HepG2 (cell line): ENCODE measurements around the gene IP6K3. TPM values are rescaled to one million over a fixed set of nuclear protein-coding genes. Genes with fewer than 3 reads are reported as not detected.

Experiments
- ATAC-seq: fragments of 200-7000 bp; cut with Tn5 transposase; 3 replicates; pipeline ENCODE4 v1.9.1; 2020; ENCODE audit warnings: mild to moderate bottlenecking, moderate library complexity
- BruUV-seq: library from RNA; stranded (reverse); fragments of 400-500 nt; replicated peaks from 2 replicates; lab custom pipeline; 2021; lab: Mats Ljungman, UMichigan
- CTCF ChIA-PET: fragments of 300-600 bp; formaldehyde crosslinking; extraction: SDS; loops from one replicate; lab custom pipeline; 2021; ENCODE audit warnings: low total read pairs, inconsistent platforms, low intra/inter-chr PET ratio; lab: Yijun Ruan, JAX
- POLR2A ChIA-PET: fragments of 350-600 bp; sonication (Branson Sonifier 250); formaldehyde crosslinking; loops from one replicate; lab custom pipeline; 2020; ENCODE audit warnings: antibody characterized with exemption, inconsistent platforms; lab: Yijun Ruan, JAX
- DNase-seq: peaks from one replicate; pipeline ENCODE4 v3.0.0-alpha.2; 2015; ENCODE audit warnings: low spot score
- FAIRE-seq: peaks from 3 replicates; lab custom pipeline; 2011; peaks lifted over from hg19 to GRCh38; lab: Jason Lieb, UNC
- H2AFZ ChIP-seq: one replicate; pipeline ENCODE4 v1.6.1; 2011; ENCODE audit warnings: low read length, inconsistent platforms
- H3K27ac ChIP-seq: fragments of 300-600 bp; 3 replicates; pipeline ENCODE4 v1.8.0; 2011; ENCODE audit warnings: mixed run types, mild to moderate bottlenecking, mixed read lengths, low read length, inconsistent platforms; ENCODE audit not compliant: insufficient read depth; ENCODE audit errors: extremely low read length
- H3K27me3 ChIP-seq, 2 experiments: fragments of 200-600 bp in 1 of 2; 2 replicates in 1 of 2; 3 replicates in 1 of 2; pipeline versions ENCODE4 v1.6.0 to v1.8.0; 2011; ENCODE audit warnings: low read length in 2 of 2, mild to moderate bottlenecking in 2 of 2, moderate library complexity in 2 of 2, inconsistent platforms in 1 of 2; ENCODE audit not compliant: insufficient read depth in 2 of 2, control insufficient read depth in 1 of 2
- H3K36me3 ChIP-seq, 2 experiments: fragments of 200-600 bp in 1 of 2; replicated peaks in 1 of 2; 2 replicates in 1 of 2; 3 replicates in 1 of 2; pipeline versions ENCODE4 v1.5.1 to v1.8.0; 2011; ENCODE audit warnings: low read length in 2 of 2, inconsistent platforms in 1 of 2; ENCODE audit not compliant: insufficient read depth in 2 of 2, control insufficient read depth in 1 of 2
- H3K4me1 ChIP-seq: 2 replicates; pipeline ENCODE4 v1.5.1; 2012; ENCODE audit warnings: low read length, inconsistent platforms; ENCODE audit not compliant: insufficient read depth
- H3K4me2 ChIP-seq: 2 replicates; pipeline ENCODE4 v1.6.0; 2011; ENCODE audit warnings: low read depth, low read length, inconsistent platforms
- H3K4me3 ChIP-seq, 3 experiments: fragments of 200-600 bp in 1 of 3; sonication (generic), shearing (Covaris generic) in 1 of 3; replicated peaks in 1 of 3; 2 replicates each; pipeline ENCODE4 v1.5.1; 2011 to 2016; ENCODE audit warnings: low read length in 3 of 3, inconsistent platforms in 2 of 3, low read depth in 2 of 3, mild to moderate bottlenecking in 2 of 3, control low read depth in 1 of 3, mixed read lengths in 1 of 3; ENCODE audit not compliant: insufficient read depth in 1 of 3
- H3K79me2 ChIP-seq: one replicate; pipeline ENCODE4 v1.6.1; 2011; ENCODE audit warnings: low read length, inconsistent platforms; ENCODE audit not compliant: insufficient read depth
- H3K9ac ChIP-seq: 2 replicates; pipeline ENCODE4 v1.6.0; 2011; ENCODE audit warnings: mild to moderate bottlenecking, low read depth, low read length, inconsistent platforms; ENCODE audit not compliant: insufficient read depth
- H3K9me3 ChIP-seq: 2 replicates; pipeline ENCODE4 v1.5.1; 2012; ENCODE audit warnings: mild to moderate bottlenecking, low read length
- H4K20me1 ChIP-seq: 2 replicates; pipeline ENCODE4 v1.6.0; 2011; ENCODE audit warnings: inconsistent platforms, mild to moderate bottlenecking, low read length, moderate library complexity; ENCODE audit not compliant: insufficient read depth
- ESRRA ChIP-seq: sonication (generic); formaldehyde crosslinking; IDR thresholded peaks from 2 replicates; pipeline ENCODE4 v1.5.1; 2020; ENCODE audit warnings: mild to moderate bottlenecking, low read depth, missing genetic modification reagents
- HCFC1 ChIP-seq: fragments of 150-350 bp; IDR thresholded peaks from 2 replicates; pipeline ENCODE4 v1.6.1; 2014; ENCODE audit warnings: low read depth, low read length
- HOXD1 ChIP-seq: sonication (generic); formaldehyde crosslinking; IDR thresholded peaks from 2 replicates; pipeline ENCODE4 v1.5.0; 2020; ENCODE audit warnings: missing genetic modification reagents
- MED8 ChIP-seq: sonication (generic); formaldehyde crosslinking; IDR thresholded peaks from 2 replicates; pipeline ENCODE4 v1.8.1; 2023; ENCODE audit warnings: mild to moderate bottlenecking, missing genetic modification reagents; ENCODE audit not compliant: insufficient replicate concordance
- PPARG ChIP-seq: conservative IDR thresholded peaks from 2 replicates; pipeline ENCODE4 v1.6.1; 2016; ENCODE audit warnings: missing biosample characterization, missing genetic modification reagents
- SKI ChIP-seq: fragments of 450-650 bp; IDR thresholded peaks from one replicate; pipeline ENCODE4 v1.6.1; 2018; ENCODE audit warnings: mild to moderate bottlenecking; ENCODE audit not compliant: partially characterized antibody
- ZNF660 ChIP-seq: sonication (generic); formaldehyde crosslinking; IDR thresholded peaks from 2 replicates; pipeline ENCODE4 v1.5.1; 2020; ENCODE audit warnings: mild to moderate bottlenecking, low read depth, missing genetic modification reagents, borderline replicate concordance
- ZNF768 ChIP-seq: sonication (generic); formaldehyde crosslinking; IDR thresholded peaks from 2 replicates; pipeline ENCODE4 v1.4.0; 2020; ENCODE audit warnings: missing genetic modification reagents
- WGBS: methylation state at CpG from one replicate; pipeline ENCODE4 v1.1.6; 2017; ENCODE audit warnings: low lambda C conversion rate; 5-methylcytosine and 5-hydroxymethylcytosine counted together
- in situ Hi-C: cut with HindIII; loops from 2 replicates; pipeline ENCODE4 v1.10.0; 2017; ENCODE audit warnings: low pct_unique_long_range_greater_than_20kb; ENCODE audit not compliant: extremely low pct_ligation_motif_present
- intact Hi-C: fragments of 100-400 bp; cut with micrococcal nuclease; formaldehyde crosslinking; loops from one replicate; pipeline ENCODE4 v1.10.0; 2022; ENCODE audit not compliant: unreplicated experiment
- polyA plus RNA-seq, 8 experiments: library from polyadenylated mRNA; depleted of rRNA in 3 of 8; stranded (reverse) in 7 of 8; unstranded in 1 of 8; fragments of >200 nt; fragmentation: Illumina TruSeq in 4 of 8; extraction: Trizol in 4 of 8; gene quantifications; 2 replicates each; pipeline versions ENCODE4 v1.2.1 to v1.2.3, GENCODE V29; 2011 to 2016; ENCODE audit warnings: low read depth in 4 of 8, missing spikeins in 1 of 8, mixed read lengths in 1 of 8; ENCODE audit not compliant: insufficient read depth in 1 of 8
- total RNA-seq, 5 experiments: library from RNA; depleted of rRNA; stranded (reverse); fragments of >200 nt; fragmentation: Illumina TruSeq; extraction: Trizol; gene quantifications; 2 replicates each; pipeline ENCODE4 v1.2.3, GENCODE V29; 2016; ENCODE audit warnings: low read depth in 1 of 5
- TF ChIP-seq, protein P1 (sequence below): IDR thresholded peaks from 2 replicates; pipeline ENCODE4 v1.6.1; 2016; ENCODE audit warnings: missing genetic modification reagents, missing compliant biosample characterization
- TF ChIP-seq, protein P2 (sequence below): sonication (generic); formaldehyde crosslinking; IDR thresholded peaks from 2 replicates; pipeline ENCODE4 v1.9.0; 2021; ENCODE audit warnings: missing genetic modification reagents, borderline replicate concordance

The IP6K3 gene
- total and polyA plus RNA-seq, 2 of the 13 experiments (the other 11 are each of a cell fraction or from before 2014, with no cell fraction given) = 0.11 to 0.18 TPM

DNA sequence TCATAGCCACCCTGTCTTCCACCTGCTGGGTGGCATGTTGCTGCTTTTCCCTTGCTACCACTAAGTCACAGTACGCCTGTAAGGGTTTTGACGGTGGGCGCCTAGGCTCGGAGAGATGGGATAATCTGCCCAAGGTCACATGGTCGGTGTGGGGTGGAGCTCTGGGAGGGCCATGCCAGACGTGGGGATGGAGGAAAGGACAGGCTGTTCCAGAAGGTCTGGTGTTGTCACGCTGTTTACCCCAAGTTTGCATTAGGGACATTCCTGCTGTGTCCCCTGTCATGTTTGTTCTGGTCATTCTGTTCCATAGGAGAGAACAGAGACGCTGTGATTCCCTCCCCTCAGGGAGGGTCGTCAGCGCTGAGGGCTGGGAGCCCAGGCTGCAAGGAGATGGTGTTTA lies 16.1 kb downstream of the IP6K3 start:
- no peaks in the 10 kb centered on the region for H3K36me3 ChIP-seq
- in situ Hi-C loops = no loop called here
- H3K27me3 ChIP-seq = peaks cover 0 to 4% of the 10 kb centered on the region in 2 experiments; a peak in 3 of 5 replicates
- no peaks in the 10 kb centered on the region for H4K20me1 ChIP-seq
- H3K79me2 ChIP-seq = no peaks in the 10 kb centered on the region
- H3K9ac ChIP-seq = no peak overlapping the region
- no peak overlapping the region for H2AFZ ChIP-seq
- ChIA-PET POLR2A (no interaction called here), CTCF (no interaction called here)
- H3K27ac ChIP-seq = no peak overlapping the region
- H3K4me1 ChIP-seq = peaks cover 15% of the 10 kb centered on the region
- ATAC-seq = no peak
- intact Hi-C loops = no loop called here
- no peak overlapping the region for H3K4me3 ChIP-seq
- no TSS peak for BruUV-seq
- no peak overlapping the region for H3K4me2 ChIP-seq
- no peaks in the 10 kb centered on the region for H3K9me3 ChIP-seq
- DNase-seq = no peak
- no peak for TF ChIP-seq MED8 (CRISPR knock-in tag)
- no peak for TF ChIP-seq HCFC1
- 0 out of 2 replicates have a peak, but pooled peaks have one; percentile 42 for TF ChIP-seq ZNF768 (CRISPR knock-in tag)
- TF ChIP-seq, protein P1, sequence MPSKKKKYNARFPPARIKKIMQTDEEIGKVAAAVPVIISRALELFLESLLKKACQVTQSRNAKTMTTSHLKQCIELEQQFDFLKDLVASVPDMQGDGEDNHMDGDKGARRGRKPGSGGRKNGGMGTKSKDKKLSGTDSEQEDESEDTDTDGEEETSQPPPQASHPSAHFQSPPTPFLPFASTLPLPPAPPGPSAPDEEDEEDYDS (CRISPR knock-in tag) = no peak
- FAIRE-seq = no peak
- WGBS = 62% methylated on average over 9 of the region's 10 CpGs

DNA sequence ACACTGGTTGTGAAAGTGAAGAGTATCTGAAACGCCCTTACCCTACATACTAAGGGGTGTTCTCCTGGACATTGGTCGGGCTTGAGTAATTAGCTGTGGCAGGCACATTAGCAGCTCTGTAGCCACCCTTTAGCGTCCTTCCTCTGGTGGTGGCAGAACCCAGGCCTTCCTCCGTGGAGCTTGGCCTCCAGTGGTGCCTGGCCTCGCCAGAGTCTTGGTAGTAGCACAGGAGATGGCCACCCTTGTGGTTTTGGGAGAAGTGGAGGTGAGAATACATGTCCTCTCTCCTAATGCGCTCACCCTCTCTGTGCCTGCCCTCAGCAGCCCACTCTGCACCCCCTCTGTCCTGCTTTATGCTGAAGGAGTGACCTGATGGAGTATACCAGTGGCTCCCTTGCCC lies 17.6 kb downstream of the IP6K3 start:
- H4K20me1 ChIP-seq = no peaks in the 10 kb centered on the region
- in situ Hi-C loops = no loop called here
- ATAC-seq (no peak), DNase-seq (no peak), FAIRE-seq (no peak)
- H3K36me3 ChIP-seq = no peaks in the 10 kb centered on the region
- H2AFZ ChIP-seq = no peak overlapping the region
- no TSS peak for BruUV-seq
- CTCF ChIA-PET = interaction anchor here (0.5 kb wide), 1 partner anchor 283 kb away, joined by 3 read pairs; no protein-coding TSS in a partner anchor
- H3K79me2 ChIP-seq = no peaks in the 10 kb centered on the region
- intact Hi-C loops = no loop called here
- 17% methylated on average over 4 of the region's 6 CpGs for WGBS
- no peak overlapping the region for H3K4me2 ChIP-seq
- no peak overlapping the region for H3K9ac ChIP-seq
- TF ChIP-seq ZNF660 (CRISPR knock-in tag) = no peak
- TF ChIP-seq PPARG (CRISPR knock-in tag) = no peak
- no peak for TF ChIP-seq SKI
- no peak for TF ChIP-seq ESRRA (CRISPR knock-in tag)
- no peak for TF ChIP-seq HOXD1 (CRISPR knock-in tag)
- TF ChIP-seq, protein P2, sequence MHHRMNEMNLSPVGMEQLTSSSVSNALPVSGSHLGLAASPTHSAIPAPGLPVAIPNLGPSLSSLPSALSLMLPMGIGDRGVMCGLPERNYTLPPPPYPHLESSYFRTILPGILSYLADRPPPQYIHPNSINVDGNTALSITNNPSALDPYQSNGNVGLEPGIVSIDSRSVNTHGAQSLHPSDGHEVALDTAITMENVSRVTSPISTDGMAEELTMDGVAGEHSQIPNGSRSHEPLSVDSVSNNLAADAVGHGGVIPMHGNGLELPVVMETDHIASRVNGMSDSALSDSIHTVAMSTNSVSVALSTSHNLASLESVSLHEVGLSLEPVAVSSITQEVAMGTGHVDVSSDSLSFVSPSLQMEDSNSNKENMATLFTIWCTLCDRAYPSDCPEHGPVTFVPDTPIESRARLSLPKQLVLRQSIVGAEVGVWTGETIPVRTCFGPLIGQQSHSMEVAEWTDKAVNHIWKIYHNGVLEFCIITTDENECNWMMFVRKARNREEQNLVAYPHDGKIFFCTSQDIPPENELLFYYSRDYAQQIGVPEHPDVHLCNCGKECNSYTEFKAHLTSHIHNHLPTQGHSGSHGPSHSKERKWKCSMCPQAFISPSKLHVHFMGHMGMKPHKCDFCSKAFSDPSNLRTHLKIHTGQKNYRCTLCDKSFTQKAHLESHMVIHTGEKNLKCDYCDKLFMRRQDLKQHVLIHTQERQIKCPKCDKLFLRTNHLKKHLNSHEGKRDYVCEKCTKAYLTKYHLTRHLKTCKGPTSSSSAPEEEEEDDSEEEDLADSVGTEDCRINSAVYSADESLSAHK = no peak
- H3K4me3 ChIP-seq = no peak overlapping the region
- POLR2A ChIA-PET = no interaction called here
- H3K27me3 ChIP-seq = peaks cover 0 to 4% of the 10 kb centered on the region in 2 experiments; a peak in 3 of 5 replicates
- H3K9me3 ChIP-seq = no peaks in the 10 kb centered on the region
- no peak overlapping the region for H3K27ac ChIP-seq
- peaks cover 15% of the 10 kb centered on the region for H3K4me1 ChIP-seq
